GM21528 (cell line): ENCODE measurements around the gene PACSIN2.
"Not testable (repeated sequence)": the region's sequence is repeated elsewhere in the genome, so short reads cannot be mapped to it uniquely, and the experiment has no call there.

Experiments
- ATAC-seq: cut with Tn5 transposase; IDR thresholded peaks from one replicate; pipeline ENCODE4 v1.9.1; 2021; ENCODE audit warnings: mild to moderate bottlenecking, moderate library complexity; ENCODE audit not compliant: unreplicated experiment, low FRiP score

The PACSIN2 gene, protein sequence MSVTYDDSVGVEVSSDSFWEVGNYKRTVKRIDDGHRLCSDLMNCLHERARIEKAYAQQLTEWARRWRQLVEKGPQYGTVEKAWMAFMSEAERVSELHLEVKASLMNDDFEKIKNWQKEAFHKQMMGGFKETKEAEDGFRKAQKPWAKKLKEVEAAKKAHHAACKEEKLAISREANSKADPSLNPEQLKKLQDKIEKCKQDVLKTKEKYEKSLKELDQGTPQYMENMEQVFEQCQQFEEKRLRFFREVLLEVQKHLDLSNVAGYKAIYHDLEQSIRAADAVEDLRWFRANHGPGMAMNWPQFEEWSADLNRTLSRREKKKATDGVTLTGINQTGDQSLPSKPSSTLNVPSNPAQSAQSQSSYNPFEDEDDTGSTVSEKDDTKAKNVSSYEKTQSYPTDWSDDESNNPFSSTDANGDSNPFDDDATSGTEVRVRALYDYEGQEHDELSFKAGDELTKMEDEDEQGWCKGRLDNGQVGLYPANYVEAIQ

DNA sequence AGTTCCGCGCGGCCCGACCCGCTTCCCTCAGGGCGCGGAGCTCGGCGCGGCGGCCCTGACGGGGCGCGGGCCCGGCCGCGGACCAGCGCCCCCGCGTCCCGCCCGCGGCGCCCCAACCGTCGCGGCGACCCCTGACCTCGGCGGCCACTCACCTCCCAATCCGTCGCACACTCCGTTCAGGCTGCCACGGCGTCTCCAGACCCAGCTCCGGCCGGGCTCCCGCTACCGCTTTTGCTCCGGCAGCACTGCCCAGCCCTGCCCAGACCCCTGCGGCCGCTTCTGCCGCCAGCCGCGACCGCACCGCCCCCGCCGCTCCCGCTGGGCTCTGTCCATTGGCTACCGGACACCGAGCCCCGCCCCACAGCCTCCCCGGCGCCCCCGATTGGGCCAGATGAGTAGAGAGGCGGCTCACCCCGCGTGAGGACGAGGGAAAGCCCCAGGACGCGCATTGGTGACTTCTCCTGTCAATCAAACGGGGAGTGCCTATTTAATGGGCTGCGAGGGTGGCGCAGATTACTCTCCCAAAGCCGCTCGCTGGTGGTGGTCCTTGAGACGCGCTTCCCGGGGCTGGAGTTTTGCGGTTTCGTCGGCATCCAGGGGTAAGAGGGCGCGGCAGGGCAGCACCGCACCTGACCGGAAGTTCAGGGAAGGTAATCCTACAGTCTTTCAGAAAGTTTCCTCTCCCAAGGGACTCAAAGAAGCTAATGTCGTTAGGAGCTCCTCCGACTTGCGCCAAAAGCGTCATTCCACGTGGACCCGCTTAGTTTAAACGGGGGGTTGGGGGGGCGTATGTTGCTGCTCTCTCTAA lies at the start of gene PACSIN2:
Gene PACSIN2 (minus strand): TSS at position 281 of the 808 bp plus-strand sequence. CDS start 103,069 bp downstream, outside the sequence.
- peak; percentile 86 for ATAC-seq

DNA sequence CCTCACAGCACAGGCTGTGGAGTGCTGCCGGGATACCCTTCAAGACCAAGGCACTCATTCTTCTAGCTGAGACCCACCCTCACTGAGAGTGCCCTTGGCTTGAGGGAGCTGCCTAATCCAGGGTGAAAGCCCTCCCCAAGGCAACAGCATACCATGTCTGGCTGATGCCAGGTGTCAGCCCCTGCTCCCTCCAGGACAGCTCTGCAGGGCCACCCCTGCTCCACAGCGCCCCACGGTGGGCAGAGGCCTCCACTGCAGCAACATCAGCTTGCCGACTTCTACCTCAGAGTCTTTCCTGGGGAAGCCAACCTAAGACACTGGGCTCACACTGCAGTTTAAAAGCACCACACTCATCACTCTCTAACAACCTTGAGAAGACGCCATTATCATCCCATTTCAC lies 45.2 kb upstream of the PACSIN2 start:
- ATAC-seq = no peak

DNA sequence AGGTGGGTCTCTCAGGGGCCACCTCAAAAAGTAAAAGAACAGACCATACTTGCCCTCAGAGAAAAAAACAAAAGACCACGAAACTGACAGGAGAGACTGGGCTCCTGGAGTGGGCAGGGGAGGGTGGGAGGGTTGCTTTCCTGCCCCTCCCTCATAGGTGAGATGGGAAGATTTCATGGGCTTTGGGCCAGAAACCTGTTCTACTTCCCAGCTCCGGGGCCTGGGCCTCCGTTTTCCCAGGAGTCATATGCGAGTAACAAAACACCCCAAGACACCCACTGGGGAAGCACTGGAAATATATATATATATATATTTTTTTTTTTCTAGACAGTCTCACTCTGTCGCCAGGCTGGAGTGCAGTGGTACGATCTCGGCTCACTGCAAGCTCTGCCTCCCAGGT lies 42.7 kb upstream of the PACSIN2 start:
- no peak for ATAC-seq

- no peak for ATAC-seq
Observed at GRCh38 chr22:43053176-43053575, 38.2 kb upstream of the PACSIN2 start.

GRCh38 chr22:43050995-43051394 lies 36.0 kb upstream of the PACSIN2 start:
- ATAC-seq = no peak

DNA sequence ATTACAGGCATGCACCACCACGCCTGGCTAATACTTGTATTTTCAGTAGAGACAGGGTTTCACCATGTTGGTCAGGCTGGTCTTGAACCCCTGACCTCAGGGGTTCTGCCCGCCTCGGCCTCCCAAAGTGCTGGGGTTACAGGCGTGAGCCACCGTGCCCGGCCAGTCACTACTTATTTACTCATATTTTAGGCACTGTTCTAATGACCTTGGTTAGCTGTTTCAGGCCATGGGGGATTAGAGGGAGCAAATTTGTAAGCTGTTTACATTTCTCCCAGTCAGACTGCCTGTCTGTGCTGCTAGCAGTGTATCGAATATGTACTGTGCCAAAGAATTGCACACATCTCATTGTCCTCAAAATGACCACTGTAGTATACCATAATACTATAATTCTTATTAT lies 32.7 kb upstream of the PACSIN2 start:
- no peak for ATAC-seq

DNA sequence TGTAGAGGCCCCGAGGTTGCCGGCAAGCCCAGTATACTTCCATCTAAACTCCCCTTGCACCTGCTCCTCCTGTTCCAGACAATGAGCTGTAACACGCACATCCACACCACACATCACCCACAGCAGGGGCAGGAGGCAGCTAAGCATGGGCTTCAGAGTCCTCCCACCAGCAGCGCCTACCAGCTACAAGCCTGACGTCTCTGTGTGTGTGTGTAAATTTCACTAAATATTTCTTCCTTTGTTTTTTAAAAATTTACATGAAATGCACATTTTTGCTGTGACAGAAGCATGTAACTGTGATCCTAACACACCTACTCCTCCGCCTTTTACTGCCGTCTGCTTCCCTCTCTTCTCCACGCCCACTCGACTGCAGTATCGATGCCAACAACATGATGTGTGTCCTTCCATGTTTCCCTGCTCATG lies 29.4 kb upstream of the PACSIN2 start:
- ATAC-seq = no peak

GRCh38 chr22:43042101-43042780 lies 27.3 kb upstream of the PACSIN2 start:
- no peak for ATAC-seq

DNA sequence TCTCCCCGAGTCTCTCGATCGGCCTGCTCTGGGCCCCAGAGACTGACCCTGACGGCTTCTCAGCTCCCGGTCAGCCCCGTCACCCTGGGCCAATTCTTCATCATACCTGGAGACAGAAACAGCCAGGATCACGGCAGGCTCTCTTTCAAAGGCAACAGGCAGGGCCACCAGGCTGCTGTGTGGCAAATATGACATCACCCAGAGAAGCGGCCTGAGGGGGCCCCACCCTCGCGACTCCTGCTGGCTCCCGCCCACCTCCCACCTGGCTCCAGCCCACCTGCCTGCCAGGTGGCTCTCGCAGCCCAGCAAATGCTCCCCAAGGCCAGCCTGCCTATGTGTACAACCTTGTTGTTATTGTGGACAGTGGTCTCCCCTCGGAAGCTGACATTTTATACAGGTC lies 24.9 kb upstream of the PACSIN2 start:
- no peak for ATAC-seq

DNA sequence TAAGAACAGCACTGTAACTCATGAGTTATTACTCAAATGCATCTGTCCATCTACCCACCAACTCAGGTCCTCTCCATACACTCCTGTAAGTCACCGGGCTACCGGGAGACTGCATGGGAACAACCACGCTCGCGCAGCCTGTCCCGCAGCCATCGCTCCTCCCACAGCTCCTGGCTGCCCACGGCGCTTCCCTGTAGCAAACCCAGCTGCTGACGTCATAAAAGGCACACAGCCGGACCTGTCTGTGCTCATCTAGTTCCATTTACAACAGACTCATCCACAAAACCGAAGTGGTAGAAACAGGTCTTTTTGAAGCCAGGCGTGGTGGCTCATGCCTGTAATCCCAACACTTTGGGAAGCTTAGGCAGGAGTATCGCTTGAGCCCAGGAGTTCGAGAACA lies 23.4 kb upstream of the PACSIN2 start:
- ATAC-seq = no peak

DNA sequence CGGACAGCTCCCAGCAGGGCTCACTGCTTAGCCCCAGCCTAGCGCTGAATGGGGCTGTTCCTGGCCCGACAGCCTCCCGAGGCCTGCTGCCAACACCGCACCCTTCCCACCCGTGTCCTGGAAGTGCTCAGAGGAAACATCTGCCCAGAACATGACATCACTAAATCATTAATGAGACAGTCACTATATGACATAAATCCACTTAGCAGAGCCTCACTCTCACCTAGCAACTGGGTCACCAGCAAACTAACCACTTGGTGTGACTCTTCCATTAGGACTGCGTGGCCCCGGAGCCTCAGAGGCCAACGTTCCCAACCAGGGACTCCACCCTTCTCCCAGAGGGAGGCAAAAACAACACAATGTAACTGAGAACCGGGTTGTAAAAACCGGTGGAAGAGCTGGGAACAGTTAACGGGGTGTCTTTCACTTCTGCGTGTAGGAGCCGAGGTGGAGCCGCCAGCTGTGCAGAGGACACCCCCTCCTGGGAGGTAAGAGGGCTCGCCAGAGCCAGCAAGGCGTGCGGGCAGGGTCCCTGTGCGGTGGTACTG lies 21.4 kb upstream of the PACSIN2 start:
- ATAC-seq = no peak

DNA sequence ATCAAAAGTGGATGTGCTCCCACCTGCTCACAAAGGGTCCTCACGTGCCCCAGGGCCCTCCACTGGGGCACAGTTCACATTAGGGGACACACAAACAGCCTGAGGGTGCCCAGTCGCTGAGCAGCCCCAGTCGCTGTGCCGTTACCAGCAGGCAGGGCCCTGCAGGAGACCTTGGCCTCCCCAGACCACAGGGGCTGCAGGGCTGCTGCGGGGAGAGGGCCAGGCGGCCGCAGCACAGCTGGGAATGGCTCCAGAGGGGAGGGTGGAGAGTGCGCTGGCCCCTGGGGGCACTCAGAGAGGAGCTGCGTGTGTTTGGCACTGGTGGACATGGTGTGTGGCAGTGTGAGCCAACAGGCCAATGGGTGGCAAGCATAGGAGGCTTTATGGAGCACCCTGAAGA lies 20.3 kb upstream of the PACSIN2 start:
- no peak for ATAC-seq

- ATAC-seq = no peak
Observed at GRCh38 chr22:43031617-43032016, 16.7 kb upstream of the PACSIN2 start.

GRCh38 chr22:43018615-43019014 lies 3.7 kb upstream of the PACSIN2 start:
- no peak for ATAC-seq

DNA sequence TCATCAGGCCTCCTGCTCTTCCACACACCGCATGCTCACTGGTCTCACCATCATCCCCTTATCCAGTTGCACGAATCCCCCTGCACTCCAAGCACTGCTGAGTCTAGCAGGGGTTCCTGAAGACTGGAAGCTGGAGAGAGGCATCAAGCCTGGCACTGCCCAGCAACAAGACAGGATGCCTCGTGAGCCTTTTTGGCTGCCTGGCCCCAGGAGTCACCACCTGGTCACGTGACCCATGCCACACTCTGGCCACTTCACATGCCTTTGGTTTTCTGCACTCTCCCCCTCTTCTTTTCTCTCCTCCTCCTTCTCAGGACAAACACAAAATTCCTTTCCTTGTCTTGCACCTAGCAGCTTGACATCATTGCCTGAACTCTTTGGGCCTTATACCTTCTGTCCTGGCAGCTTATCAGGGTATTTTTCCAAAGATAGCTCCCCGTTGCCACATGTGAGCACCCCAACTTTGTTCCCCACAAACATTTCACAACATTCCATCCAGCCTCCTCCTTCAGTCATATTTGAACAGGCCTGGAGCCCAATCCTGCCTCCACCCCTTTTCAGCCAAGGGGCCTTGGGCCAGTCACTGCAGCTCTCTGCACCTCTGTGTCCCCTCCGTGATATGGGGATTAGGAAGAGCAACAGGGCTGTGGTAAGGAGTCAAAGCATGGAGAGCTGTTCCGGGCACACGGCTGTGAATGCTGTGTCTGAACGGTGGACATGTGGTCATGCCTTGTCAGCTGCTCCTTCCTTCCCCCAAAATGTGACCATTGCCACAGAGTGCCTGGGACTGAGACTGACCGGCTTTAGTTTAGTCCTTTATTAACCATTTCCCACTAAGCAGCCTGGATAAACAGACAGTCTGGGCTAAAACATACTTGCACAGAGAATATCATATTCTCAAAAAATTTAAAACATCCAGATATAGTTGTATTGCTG lies 2.8 kb upstream of the PACSIN2 start:
- no peak for ATAC-seq

DNA sequence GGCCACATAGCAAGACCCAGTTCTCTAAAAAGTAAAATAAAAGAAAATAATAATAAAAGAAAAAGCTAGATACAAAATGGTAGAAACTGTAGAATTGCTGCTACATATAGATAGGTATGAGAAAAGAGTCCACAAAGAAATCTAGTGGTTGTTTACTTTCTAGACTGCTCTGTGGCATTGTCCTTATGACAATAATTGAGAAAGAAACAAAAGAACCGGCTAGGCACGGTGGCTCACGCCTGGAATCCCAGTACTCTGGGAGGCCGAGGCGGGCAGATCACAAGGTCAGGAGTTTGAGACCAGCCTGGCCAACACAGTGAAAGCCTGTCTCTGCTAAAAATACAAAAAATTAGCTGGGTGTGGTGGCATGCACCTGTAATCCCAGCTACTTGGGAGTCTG lies 1.2 kb upstream of the PACSIN2 start:
- ATAC-seq = not testable (repeated sequence)

GRCh38 chr22:43015677-43016042 lies 711 bp upstream of the PACSIN2 start:
- ATAC-seq = no peak

DNA sequence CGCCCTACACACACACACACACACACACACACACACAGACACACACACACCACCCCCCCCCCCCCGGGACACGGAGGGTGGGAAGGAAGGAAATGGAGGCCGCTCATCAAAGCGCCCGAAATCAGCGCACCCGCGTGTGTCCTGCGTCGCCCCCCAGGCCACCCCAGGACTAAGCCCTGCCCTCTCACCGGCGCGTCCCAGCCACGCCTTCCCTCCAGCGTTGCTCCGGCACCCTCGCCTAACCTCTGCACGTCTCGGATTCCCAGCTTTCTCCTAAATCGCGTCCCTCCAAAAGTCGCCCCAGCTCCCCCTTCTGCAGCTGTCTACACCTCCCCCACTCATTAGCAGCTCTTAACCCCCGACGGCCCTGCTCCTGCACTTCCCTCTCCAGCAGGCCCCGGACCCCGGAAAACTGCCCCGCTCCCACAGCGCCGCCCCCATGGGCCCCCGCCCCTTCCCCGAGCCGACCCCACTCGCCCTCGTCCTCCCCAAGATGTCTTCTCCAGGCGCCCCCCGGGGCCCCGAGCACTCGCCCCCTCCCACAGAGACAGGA lies 557 bp downstream of the PACSIN2 start:
- ATAC-seq = peak; percentile 41
